ENCODE data around the gene HNF4A.

Gene HNF4A

DNA sequence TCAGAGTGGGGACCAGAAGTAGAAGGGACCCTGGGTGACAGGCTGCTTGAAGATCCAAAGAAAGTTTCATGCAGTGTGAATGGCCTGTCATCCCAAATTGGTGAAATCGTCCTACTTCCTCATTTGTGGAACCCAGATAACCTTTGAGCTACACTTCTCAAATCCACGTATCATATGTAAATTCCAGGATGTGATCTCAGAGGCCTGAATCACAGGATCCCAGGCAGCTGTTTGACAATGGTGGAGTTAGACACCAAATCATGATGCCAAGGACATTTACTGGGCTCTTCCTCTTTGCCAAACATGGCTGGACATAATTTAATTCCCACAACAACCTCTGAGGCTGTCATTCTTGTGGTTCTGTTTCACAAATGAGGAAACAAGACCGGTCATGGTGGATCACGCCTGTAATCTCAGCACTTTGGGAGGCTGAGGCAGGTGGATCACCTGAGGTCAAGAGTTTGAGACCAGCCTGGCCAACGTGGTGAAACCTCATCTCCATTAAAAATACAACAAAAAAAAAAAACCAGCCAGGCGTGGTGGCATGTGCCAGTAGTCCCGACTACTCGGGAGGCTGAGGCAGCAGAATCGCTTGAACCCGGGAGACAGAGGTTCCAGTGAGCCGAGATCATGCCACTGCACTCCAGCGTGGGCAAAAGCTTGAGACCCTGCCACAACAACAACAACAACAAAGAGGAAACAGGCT lies 80.3 kb downstream of the HNF4A start:
- TF ChIP-seq TARDBP (IDR thresholded peaks at IDR 0.05) (no peak), CTBP1 (IDR thresholded peaks at IDR 0.05; ENCODE audit: borderline replicate concordance) (no peak), ZNF384 (IDR thresholded peaks at IDR 0.05) (no peak), L3MBTL2 (conservative IDR thresholded peaks at IDR 0.05) (no peak), SP1 (IDR thresholded peaks at IDR 0.05) (no peak), LEF1 (IDR thresholded peaks at IDR 0.05; ENCODE audit: borderline replicate concordance) (no peak), BHLHE40 (IDR thresholded peaks at IDR 0.05; ENCODE audit: borderline replicate concordance) (no peak)
- TF ChIP-seq, protein P1, sequence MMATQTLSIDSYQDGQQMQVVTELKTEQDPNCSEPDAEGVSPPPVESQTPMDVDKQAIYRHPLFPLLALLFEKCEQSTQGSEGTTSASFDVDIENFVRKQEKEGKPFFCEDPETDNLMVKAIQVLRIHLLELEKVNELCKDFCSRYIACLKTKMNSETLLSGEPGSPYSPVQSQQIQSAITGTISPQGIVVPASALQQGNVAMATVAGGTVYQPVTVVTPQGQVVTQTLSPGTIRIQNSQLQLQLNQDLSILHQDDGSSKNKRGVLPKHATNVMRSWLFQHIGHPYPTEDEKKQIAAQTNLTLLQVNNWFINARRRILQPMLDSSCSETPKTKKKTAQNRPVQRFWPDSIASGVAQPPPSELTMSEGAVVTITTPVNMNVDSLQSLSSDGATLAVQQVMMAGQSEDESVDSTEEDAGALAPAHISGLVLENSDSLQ (IDR thresholded peaks at IDR 0.05): no peak
- DNase-seq (ENCODE audit: extremely low spot score): no peak
- CTCF ChIA-PET: no interaction called here
- POLR2A ChIA-PET: no interaction called here

DNA sequence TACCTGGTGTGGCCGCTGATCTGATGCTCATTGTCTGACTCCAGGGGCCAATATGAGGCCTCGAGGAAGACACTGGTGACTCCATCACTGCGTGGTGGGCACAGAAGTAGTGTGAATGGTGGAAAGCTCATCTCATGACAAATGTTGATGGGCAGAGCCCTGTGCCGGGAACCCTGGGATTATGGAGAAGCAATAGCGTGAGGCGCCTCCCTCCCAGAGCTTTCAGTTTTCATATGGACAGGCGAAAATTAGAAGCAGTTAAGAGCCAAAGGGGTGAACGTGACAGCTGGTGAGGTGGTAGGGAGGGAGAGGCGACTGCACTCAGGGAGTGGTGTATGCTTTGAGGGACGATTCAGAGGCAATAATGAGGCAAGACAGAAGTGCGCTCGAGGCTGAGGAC lies 80.9 kb downstream of the HNF4A start:
- TF ChIP-seq ZNF384 (IDR thresholded peaks at IDR 0.05) (no peak), NFRKB (IDR thresholded peaks at IDR 0.05) (no peak), FOXK2 (IDR thresholded peaks at IDR 0.05) (no peak), HDGF (IDR thresholded peaks at IDR 0.05; ENCODE audit: borderline replicate concordance) (no peak), ARNT (IDR thresholded peaks at IDR 0.05) (no peak), LEF1 (IDR thresholded peaks at IDR 0.05; ENCODE audit: borderline replicate concordance) (no peak), ELF4 (IDR thresholded peaks at IDR 0.05) (no peak), FOXA1 (IDR thresholded peaks at IDR 0.05) (no peak), L3MBTL2 (conservative IDR thresholded peaks at IDR 0.05) (no peak), BHLHE40 (IDR thresholded peaks at IDR 0.05; ENCODE audit: borderline replicate concordance) (no peak), TARDBP (IDR thresholded peaks at IDR 0.05) (no peak), SP1 (IDR thresholded peaks at IDR 0.05) (no peak), SUZ12 (IDR thresholded peaks at IDR 0.05) (no peak), CTBP1 (IDR thresholded peaks at IDR 0.05; ENCODE audit: borderline replicate concordance) (no peak), FOXM1 (IDR thresholded peaks at IDR 0.05; ENCODE audit: borderline replicate concordance) (no peak)
- TF ChIP-seq, protein P1 (IDR thresholded peaks at IDR 0.05): no peak
- CTCF ChIA-PET: no interaction called here
- DNase-seq (ENCODE audit: extremely low spot score): no peak
- POLR2A ChIA-PET: no interaction called here

DNA sequence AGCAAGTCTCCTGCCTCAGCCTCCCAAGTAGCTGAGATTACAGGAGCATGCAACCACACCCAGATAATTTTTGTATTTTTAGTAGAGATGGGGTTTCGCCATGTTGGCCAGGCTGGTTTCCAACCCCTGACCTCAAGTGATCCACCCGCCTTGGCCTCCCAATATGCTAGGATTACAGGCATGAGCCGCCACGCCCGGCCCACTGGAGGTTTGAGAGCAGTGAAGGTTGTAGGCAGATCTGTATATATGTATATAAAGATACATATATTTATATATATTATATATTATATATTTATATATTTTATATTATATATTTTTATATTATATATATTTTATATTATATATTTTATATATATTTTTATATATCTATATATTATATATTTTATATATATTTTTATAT lies 82.0 kb downstream of the HNF4A start:
- POLR2A ChIA-PET: no interaction called here
- TF ChIP-seq SP1 (IDR thresholded peaks at IDR 0.05) (no peak), CTBP1 (IDR thresholded peaks at IDR 0.05; ENCODE audit: borderline replicate concordance) (no peak), FOXA1 (IDR thresholded peaks at IDR 0.05) (no peak)
- DNase-seq (ENCODE audit: extremely low spot score): no peak

DNA sequence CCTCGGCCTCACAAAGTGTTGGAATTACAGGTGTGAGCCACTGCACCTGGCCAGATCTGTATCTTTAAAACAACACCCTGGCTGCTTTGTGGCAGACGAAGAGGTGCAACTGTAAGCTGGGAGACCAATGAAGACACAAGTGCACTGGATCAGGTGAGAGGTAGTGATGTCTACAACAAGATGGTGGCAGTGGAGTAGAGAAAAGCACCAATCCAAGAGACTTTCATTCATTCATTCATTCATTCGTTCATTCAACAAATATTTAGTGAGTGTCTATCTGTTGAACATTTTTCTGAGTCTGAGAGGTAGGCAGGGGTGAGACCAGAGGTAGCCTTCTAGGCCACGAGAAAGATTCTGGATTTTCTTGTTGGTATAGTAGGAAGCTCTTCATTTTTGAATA lies 83.3 kb downstream of the HNF4A start:
- CTCF ChIA-PET: no interaction called here
- no peak for TF ChIP-seq CTBP1 (IDR thresholded peaks at IDR 0.05; ENCODE audit: borderline replicate concordance)
- no peak for TF ChIP-seq L3MBTL2 (conservative IDR thresholded peaks at IDR 0.05)
- no peak for TF ChIP-seq BHLHE40 (IDR thresholded peaks at IDR 0.05; ENCODE audit: borderline replicate concordance)
- TF ChIP-seq LEF1 (IDR thresholded peaks at IDR 0.05; ENCODE audit: borderline replicate concordance): no peak
- no peak for TF ChIP-seq FOXK2 (IDR thresholded peaks at IDR 0.05)
- TF ChIP-seq SP1 (IDR thresholded peaks at IDR 0.05): no peak
- no peak for TF ChIP-seq ARNT (IDR thresholded peaks at IDR 0.05)
- TF ChIP-seq FOXA1 (IDR thresholded peaks at IDR 0.05): no peak
- TF ChIP-seq, protein P1 (IDR thresholded peaks at IDR 0.05): no peak
- TF ChIP-seq SUZ12 (IDR thresholded peaks at IDR 0.05): no peak
- POLR2A ChIA-PET: no interaction called here
- no peak for DNase-seq (ENCODE audit: extremely low spot score)

More for the DNA sequence above, 82.0 kb downstream of the HNF4A start:
- CTCF ChIA-PET: no interaction called here

DNA sequence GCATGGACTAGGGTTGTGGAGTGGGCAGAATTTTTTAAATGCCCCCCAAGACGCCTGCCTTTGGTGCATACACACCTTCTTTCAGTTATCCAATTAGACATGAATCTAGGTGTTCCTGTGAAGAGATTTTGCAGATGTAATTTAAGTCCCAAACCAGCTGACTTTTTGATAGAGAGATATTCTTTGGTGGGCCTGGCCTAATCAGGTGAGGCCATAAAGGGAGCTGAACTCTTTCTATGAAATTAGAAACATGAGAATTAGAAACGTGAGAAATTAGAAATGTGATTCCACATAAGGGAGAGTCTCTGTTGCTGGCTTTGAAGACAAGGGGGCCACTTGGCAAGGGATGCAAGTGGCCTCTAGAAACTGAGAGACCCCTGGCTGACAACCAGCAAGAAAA lies 83.8 kb downstream of the HNF4A start:
- CTCF ChIA-PET: no interaction called here
- TF ChIP-seq L3MBTL2 (conservative IDR thresholded peaks at IDR 0.05): no peak
- no peak for TF ChIP-seq HDGF (IDR thresholded peaks at IDR 0.05; ENCODE audit: borderline replicate concordance)
- TF ChIP-seq NFRKB (IDR thresholded peaks at IDR 0.05): no peak
- TF ChIP-seq ZNF384 (IDR thresholded peaks at IDR 0.05): no peak
- TF ChIP-seq FOXK2 (IDR thresholded peaks at IDR 0.05): no peak
- TF ChIP-seq, protein P1 (IDR thresholded peaks at IDR 0.05): no peak
- no peak for TF ChIP-seq BHLHE40 (IDR thresholded peaks at IDR 0.05; ENCODE audit: borderline replicate concordance)
- TF ChIP-seq FOXA1 (IDR thresholded peaks at IDR 0.05): no peak
- no peak for TF ChIP-seq LEF1 (IDR thresholded peaks at IDR 0.05; ENCODE audit: borderline replicate concordance)
- TF ChIP-seq ARNT (IDR thresholded peaks at IDR 0.05): no peak
- TF ChIP-seq SUZ12 (IDR thresholded peaks at IDR 0.05): no peak
- no peak for TF ChIP-seq SP1 (IDR thresholded peaks at IDR 0.05)
- TF ChIP-seq TARDBP (IDR thresholded peaks at IDR 0.05): no peak
- no peak for TF ChIP-seq FOXM1 (IDR thresholded peaks at IDR 0.05; ENCODE audit: borderline replicate concordance)
- POLR2A ChIA-PET: no interaction called here
- no peak for DNase-seq (ENCODE audit: extremely low spot score)
